Hepatic stellate cell (primary cell): ENCODE measurements around the gene CCNJL.

ENCODE experiments used
- DNase-seq: peaks from one replicate; pipeline ENCODE4 v3.0.0; 2011; ENCODE audit warnings: low spot score

Gene CCNJL

GRCh38 chr5:160221082-160221481 is 91.3 kb downstream of the CCNJL start:
- DNase-seq = no peak

GRCh38 chr5:160219356-160219755 is 93.0 kb downstream of the CCNJL start:
- no peak for DNase-seq

GRCh38 chr5:160213537-160213936 is 98.8 kb downstream of the CCNJL start:
- no peak for DNase-seq

GRCh38 chr5:160211352-160211751 is 101.0 kb downstream of the CCNJL start:
- no peak for DNase-seq

- no peak for DNase-seq
These were observed 101.8 kb downstream of the CCNJL start for GRCh38 chr5:160210606-160211005.

- DNase-seq = no peak
These were observed 102.4 kb downstream of the CCNJL start for GRCh38 chr5:160209917-160210316.

- DNase-seq = no peak
These were observed 105.3 kb downstream of the CCNJL start for GRCh38 chr5:160207061-160207460.
